ENCODE measurements around the gene TAF5L. TPM values are rescaled to one million over a fixed set of nuclear protein-coding genes. Genes with fewer than 3 reads are reported as not detected.

The TAF5L gene
- polyA plus RNA-seq, 1 donor (not counting 4 experiments of a cell fraction or from before 2014, with no cell fraction given), result 23.7 TPM

- TF ChIP-seq, protein P1, sequence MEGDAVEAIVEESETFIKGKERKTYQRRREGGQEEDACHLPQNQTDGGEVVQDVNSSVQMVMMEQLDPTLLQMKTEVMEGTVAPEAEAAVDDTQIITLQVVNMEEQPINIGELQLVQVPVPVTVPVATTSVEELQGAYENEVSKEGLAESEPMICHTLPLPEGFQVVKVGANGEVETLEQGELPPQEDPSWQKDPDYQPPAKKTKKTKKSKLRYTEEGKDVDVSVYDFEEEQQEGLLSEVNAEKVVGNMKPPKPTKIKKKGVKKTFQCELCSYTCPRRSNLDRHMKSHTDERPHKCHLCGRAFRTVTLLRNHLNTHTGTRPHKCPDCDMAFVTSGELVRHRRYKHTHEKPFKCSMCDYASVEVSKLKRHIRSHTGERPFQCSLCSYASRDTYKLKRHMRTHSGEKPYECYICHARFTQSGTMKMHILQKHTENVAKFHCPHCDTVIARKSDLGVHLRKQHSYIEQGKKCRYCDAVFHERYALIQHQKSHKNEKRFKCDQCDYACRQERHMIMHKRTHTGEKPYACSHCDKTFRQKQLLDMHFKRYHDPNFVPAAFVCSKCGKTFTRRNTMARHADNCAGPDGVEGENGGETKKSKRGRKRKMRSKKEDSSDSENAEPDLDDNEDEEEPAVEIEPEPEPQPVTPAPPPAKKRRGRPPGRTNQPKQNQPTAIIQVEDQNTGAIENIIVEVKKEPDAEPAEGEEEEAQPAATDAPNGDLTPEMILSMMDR (optimal IDR thresholded peaks at IDR 0.05 in 1 of 3, IDR thresholded peaks at IDR 0.05 in 1 of 3, conservative IDR thresholded peaks at IDR 0.05 in 1 of 3; ENCODE audit: extremely low read depth in 1 of 3, insufficient read depth in 2 of 3, low read length in 3 of 3), result no peak
- no peak for TF ChIP-seq EZH2 (IDR thresholded peaks at IDR 0.05; ENCODE audit: low read length)
- Histone ChIP-seq H3K4me2 (ENCODE audit: control insufficient read depth, extremely low read depth, insufficient read depth, low read depth, low read length) (no peak overlapping the region), H4K20me1 (ENCODE audit: control insufficient read depth, extremely low read depth, insufficient read depth, low read length) (no peaks in the 10 kb centered on the region), H3K79me2 (ENCODE audit: control insufficient read depth, insufficient read depth, low read length) (no peaks in the 10 kb centered on the region), H3K36me3 (ENCODE audit: control insufficient read depth in 2 of 2, extremely low read depth in 1 of 2, insufficient read depth in 2 of 2, low read length in 2 of 2) (no peaks in the 10 kb centered on the region), H3K27me3 (ENCODE audit: control insufficient read depth, extremely low read depth, insufficient read depth, low read length) (no peaks in the 10 kb centered on the region), H3K27ac (ENCODE audit: control insufficient read depth, insufficient read depth, low read length) (no peak overlapping the region), H3K4me3 (ENCODE audit: control insufficient read depth in 2 of 3, extremely low read depth in 1 of 3, insufficient read depth in 2 of 3, low read depth in 1 of 3, low read length in 3 of 3) (no peak overlapping the region), H3K9me1 (ENCODE audit: control insufficient read depth, extremely low read depth, insufficient read depth, low read length) (no peaks in the 10 kb centered on the region), H3K9ac (ENCODE audit: control insufficient read depth, extremely low read depth, insufficient read depth, low read length) (no peak overlapping the region), H2AFZ (ENCODE audit: control insufficient read depth, low read length) (no peak overlapping the region), H3K4me1 (ENCODE audit: control insufficient read depth, extremely low read depth, insufficient read depth, low read length) (no peaks in the 10 kb centered on the region), H3K9me3 (ENCODE audit: control insufficient read depth, low read depth, low read length) (no peaks in the 10 kb centered on the region)
- no peak for FAIRE-seq
- dilution Hi-C loops (cut with MboI; ENCODE audit: extremely low pct_ligation_motif_present, low sequenced_read_pairs), result no loop called here
- DNase-seq (ENCODE audit: low read depth, low spot score), result no peak
Observed at GRCh38 chr1:229671310-229671709, 45.4 kb upstream of the TAF5L start.

- FAIRE-seq (no peak), DNase-seq (ENCODE audit: low read depth, low spot score) (no peak)
- dilution Hi-C loops (cut with MboI; ENCODE audit: extremely low pct_ligation_motif_present, low sequenced_read_pairs), result no loop called here
- no peaks in the 10 kb centered on the region for H3K9me3 ChIP-seq (ENCODE audit: control insufficient read depth, low read depth, low read length)
- H3K9me1 ChIP-seq (ENCODE audit: control insufficient read depth, extremely low read depth, insufficient read depth, low read length), result no peaks in the 10 kb centered on the region
- no peak overlapping the region for H3K4me3 ChIP-seq (ENCODE audit: control insufficient read depth in 2 of 3, extremely low read depth in 1 of 3, insufficient read depth in 2 of 3, low read depth in 1 of 3, low read length in 3 of 3)
- peaks cover under 1% of the 10 kb centered on the region for H4K20me1 ChIP-seq (ENCODE audit: control insufficient read depth, extremely low read depth, insufficient read depth, low read length)
- TF ChIP-seq EZH2 (IDR thresholded peaks at IDR 0.05; ENCODE audit: low read length), result no peak
- TF ChIP-seq, protein P1 (optimal IDR thresholded peaks at IDR 0.05 in 1 of 3, IDR thresholded peaks at IDR 0.05 in 1 of 3, conservative IDR thresholded peaks at IDR 0.05 in 1 of 3; ENCODE audit: extremely low read depth in 1 of 3, insufficient read depth in 2 of 3, low read length in 3 of 3), result no peak
- H3K27me3 ChIP-seq (ENCODE audit: control insufficient read depth, extremely low read depth, insufficient read depth, low read length), result no peaks in the 10 kb centered on the region
- no peak overlapping the region for H3K27ac ChIP-seq (ENCODE audit: control insufficient read depth, insufficient read depth, low read length)
- H3K36me3 ChIP-seq (ENCODE audit: control insufficient read depth in 2 of 2, extremely low read depth in 1 of 2, insufficient read depth in 2 of 2, low read length in 2 of 2), result no peaks in the 10 kb centered on the region
- H3K9ac ChIP-seq (ENCODE audit: control insufficient read depth, extremely low read depth, insufficient read depth, low read length), result no peak overlapping the region
- H3K4me2 ChIP-seq (ENCODE audit: control insufficient read depth, extremely low read depth, insufficient read depth, low read depth, low read length), result no peak overlapping the region
- H3K4me1 ChIP-seq (ENCODE audit: control insufficient read depth, extremely low read depth, insufficient read depth, low read length), result peaks cover 5% of the 10 kb centered on the region
- no peaks in the 10 kb centered on the region for H3K79me2 ChIP-seq (ENCODE audit: control insufficient read depth, insufficient read depth, low read length)
- no peak overlapping the region for H2AFZ ChIP-seq (ENCODE audit: control insufficient read depth, low read length)
Observed at GRCh38 chr1:229669333-229669732, 43.4 kb upstream of the TAF5L start.

Measured in keratinocyte (primary cell).